Astrocyte (in vitro differentiated cells and primary cell): Measurements from ENCODE around the gene WSB2. TPM values are rescaled to one million over a fixed set of nuclear protein-coding genes. Genes with fewer than 3 reads are reported as not detected.

Source experiments
- DNase-seq: peaks from one replicate; pipeline ENCODE4 v3.0.0-alpha.2; 2010; ENCODE audit warnings: low read depth
- FAIRE-seq: peaks from 2 replicates; lab custom pipeline; 2011; peaks lifted over from hg19 to GRCh38; lab: Jason Lieb, UNC
- H2AFZ ChIP-seq: 2 replicates; pipeline ENCODE4 v1.6.0; 2012; ENCODE audit warnings: low read depth, low read length, inconsistent platforms
- H3K27ac ChIP-seq: 2 replicates; pipeline ENCODE4 v1.5.1; 2011; ENCODE audit warnings: low read depth, low read length, inconsistent platforms
- H3K27me3 ChIP-seq: 2 replicates; pipeline ENCODE4 v1.6.0; 2011; ENCODE audit warnings: low read length, inconsistent platforms; ENCODE audit not compliant: insufficient read depth
- H3K36me3 ChIP-seq: 2 replicates; pipeline ENCODE4 v1.5.1; 2011; ENCODE audit warnings: low read length, inconsistent platforms; ENCODE audit not compliant: insufficient read depth
- H3K4me1 ChIP-seq: 2 replicates; pipeline ENCODE4 v1.5.1; 2011; ENCODE audit warnings: low read length, inconsistent platforms; ENCODE audit not compliant: insufficient read depth
- H3K4me2 ChIP-seq: 2 replicates; pipeline ENCODE4 v1.6.0; 2012; ENCODE audit warnings: low read length, inconsistent platforms
- H3K4me3 ChIP-seq: 2 replicates; pipeline ENCODE4 v1.5.1; 2011; ENCODE audit warnings: low read depth, mild to moderate bottlenecking, low read length, inconsistent platforms; ENCODE audit not compliant: insufficient read depth
- H3K79me2 ChIP-seq: 2 replicates; pipeline ENCODE4 v1.6.0; 2012; ENCODE audit warnings: mild to moderate bottlenecking, low read length, inconsistent platforms; ENCODE audit not compliant: insufficient read depth
- H3K9ac ChIP-seq: 2 replicates; pipeline ENCODE4 v1.6.0; 2012; ENCODE audit warnings: mild to moderate bottlenecking, low read length, inconsistent platforms
- H3K9me3 ChIP-seq: 2 replicates; pipeline ENCODE4 v1.5.1; 2012; ENCODE audit warnings: low read depth, mild to moderate bottlenecking, low read length, inconsistent platforms; ENCODE audit not compliant: insufficient read depth
- H4K20me1 ChIP-seq: 2 replicates; pipeline ENCODE4 v1.6.0; 2012; ENCODE audit warnings: low read length, inconsistent platforms; ENCODE audit not compliant: insufficient read depth
- H3K27ac Mint-ChIP-seq: one replicate; pipeline ENCODE4 v1.8.0; 2021; ENCODE audit warnings: mild to moderate bottlenecking, mixed read lengths; ENCODE audit not compliant: unreplicated experiment
- H3K27me3 Mint-ChIP-seq: one replicate; pipeline ENCODE4 v1.8.0; 2021; ENCODE audit warnings: low read depth, mixed read lengths; ENCODE audit not compliant: unreplicated experiment
- H3K36me3 Mint-ChIP-seq: one replicate; pipeline ENCODE4 v1.8.0; 2021; ENCODE audit warnings: low read depth, mixed read lengths; ENCODE audit not compliant: unreplicated experiment
- H3K4me1 Mint-ChIP-seq: one replicate; pipeline ENCODE4 v1.8.0; 2021; ENCODE audit warnings: low read depth, mixed read lengths; ENCODE audit not compliant: unreplicated experiment
- H3K4me3 Mint-ChIP-seq: one replicate; pipeline ENCODE4 v1.8.0; 2021; ENCODE audit warnings: mild to moderate bottlenecking, moderate library complexity, mixed read lengths; ENCODE audit not compliant: unreplicated experiment
- H3K9me3 Mint-ChIP-seq: one replicate; pipeline ENCODE4 v1.8.0; 2021; ENCODE audit warnings: mild to moderate bottlenecking, mixed read lengths; ENCODE audit not compliant: unreplicated experiment
- EZH2 ChIP-seq: IDR thresholded peaks from 2 replicates; pipeline ENCODE4 v1.6.1; 2012; ENCODE audit warnings: mild to moderate bottlenecking, low read length, inconsistent platforms; ENCODE audit not compliant: insufficient read depth
- total RNA-seq: library from RNA; stranded (reverse); gene quantifications from 2 replicates; pipeline ENCODE4 v1.2.1, GENCODE V29; 2021
- TF ChIP-seq, protein P1 (sequence below): IDR thresholded peaks from 2 replicates; pipeline ENCODE4 v1.5.1; 2011; ENCODE audit warnings: low read depth, mild to moderate bottlenecking, inconsistent platforms, low read length, moderate library complexity; ENCODE audit not compliant: insufficient read depth

Gene WSB2
- total RNA-seq, 1 donor from 2014 or later, result 113 TPM

DNA sequence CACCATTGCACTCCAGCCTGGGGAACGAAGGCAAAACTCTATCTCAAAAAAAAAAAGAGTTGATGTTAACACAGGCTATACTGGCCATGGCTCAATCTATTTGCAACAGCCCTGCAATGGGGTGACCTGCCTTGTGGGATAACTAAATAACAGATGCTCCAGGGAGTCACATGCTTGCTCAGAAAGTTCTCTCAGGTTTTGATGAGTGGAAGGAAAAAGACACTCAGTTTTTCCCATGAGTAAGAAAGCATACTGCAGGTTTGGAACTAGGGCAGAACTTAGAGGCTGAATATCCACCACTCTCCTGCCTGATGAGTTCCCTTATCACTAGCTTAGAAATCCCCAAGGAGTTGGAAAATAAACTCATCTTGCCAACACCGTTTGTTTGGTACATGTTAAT lies 16.9 kb downstream of the WSB2 start:
- no peak overlapping the region for H3K4me3 ChIP-seq
- H3K4me2 ChIP-seq, result no peak overlapping the region
- TF ChIP-seq, protein P1, sequence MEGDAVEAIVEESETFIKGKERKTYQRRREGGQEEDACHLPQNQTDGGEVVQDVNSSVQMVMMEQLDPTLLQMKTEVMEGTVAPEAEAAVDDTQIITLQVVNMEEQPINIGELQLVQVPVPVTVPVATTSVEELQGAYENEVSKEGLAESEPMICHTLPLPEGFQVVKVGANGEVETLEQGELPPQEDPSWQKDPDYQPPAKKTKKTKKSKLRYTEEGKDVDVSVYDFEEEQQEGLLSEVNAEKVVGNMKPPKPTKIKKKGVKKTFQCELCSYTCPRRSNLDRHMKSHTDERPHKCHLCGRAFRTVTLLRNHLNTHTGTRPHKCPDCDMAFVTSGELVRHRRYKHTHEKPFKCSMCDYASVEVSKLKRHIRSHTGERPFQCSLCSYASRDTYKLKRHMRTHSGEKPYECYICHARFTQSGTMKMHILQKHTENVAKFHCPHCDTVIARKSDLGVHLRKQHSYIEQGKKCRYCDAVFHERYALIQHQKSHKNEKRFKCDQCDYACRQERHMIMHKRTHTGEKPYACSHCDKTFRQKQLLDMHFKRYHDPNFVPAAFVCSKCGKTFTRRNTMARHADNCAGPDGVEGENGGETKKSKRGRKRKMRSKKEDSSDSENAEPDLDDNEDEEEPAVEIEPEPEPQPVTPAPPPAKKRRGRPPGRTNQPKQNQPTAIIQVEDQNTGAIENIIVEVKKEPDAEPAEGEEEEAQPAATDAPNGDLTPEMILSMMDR, result no peak
- TF ChIP-seq EZH2, result no peak
- H3K9me3 Mint-ChIP-seq, result no peaks in the 10 kb centered on the region
- no peak overlapping the region for H3K27ac ChIP-seq
- no peaks in the 10 kb centered on the region for H3K27me3 Mint-ChIP-seq
- H3K27ac Mint-ChIP-seq, result no peak overlapping the region
- H3K27me3 ChIP-seq, result no peaks in the 10 kb centered on the region
- H4K20me1 ChIP-seq, result peaks cover 50% of the 10 kb centered on the region
- H3K4me1 Mint-ChIP-seq, result peaks cover 4% of the 10 kb centered on the region
- H3K9me3 ChIP-seq, result no peaks in the 10 kb centered on the region
- H3K9ac ChIP-seq, result no peak overlapping the region
- no peak overlapping the region for H3K4me3 Mint-ChIP-seq
- H3K36me3 Mint-ChIP-seq, result peaks cover 16% of the 10 kb centered on the region
- FAIRE-seq, result no peak
- DNase-seq, result no peak
- no peaks in the 10 kb centered on the region for H3K4me1 ChIP-seq
- peaks cover 45% of the 10 kb centered on the region for H3K36me3 ChIP-seq
- peaks cover 53% of the 10 kb centered on the region for H3K79me2 ChIP-seq
- no peak overlapping the region for H2AFZ ChIP-seq

DNA sequence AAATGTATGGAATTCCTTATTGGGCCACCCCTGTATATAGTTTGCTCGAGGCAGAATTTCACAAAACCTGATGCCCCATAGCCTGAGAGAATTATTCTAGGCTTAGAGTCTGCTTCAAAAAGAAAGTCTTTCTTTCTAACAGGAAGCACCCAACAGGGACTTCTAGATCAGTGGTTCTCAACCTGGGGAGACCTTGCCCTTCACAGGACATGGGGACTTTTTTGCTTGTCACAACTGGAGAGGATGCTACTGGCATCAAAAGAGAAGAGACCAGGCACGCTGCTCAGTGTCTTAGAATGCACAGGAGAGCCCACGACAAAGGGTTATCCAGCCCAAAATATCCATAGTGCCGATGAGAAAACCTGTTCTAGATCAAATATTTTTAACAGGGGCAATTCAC lies 18.9 kb downstream of the WSB2 start:
- H3K79me2 ChIP-seq, result peaks cover 34% of the 10 kb centered on the region

DNA sequence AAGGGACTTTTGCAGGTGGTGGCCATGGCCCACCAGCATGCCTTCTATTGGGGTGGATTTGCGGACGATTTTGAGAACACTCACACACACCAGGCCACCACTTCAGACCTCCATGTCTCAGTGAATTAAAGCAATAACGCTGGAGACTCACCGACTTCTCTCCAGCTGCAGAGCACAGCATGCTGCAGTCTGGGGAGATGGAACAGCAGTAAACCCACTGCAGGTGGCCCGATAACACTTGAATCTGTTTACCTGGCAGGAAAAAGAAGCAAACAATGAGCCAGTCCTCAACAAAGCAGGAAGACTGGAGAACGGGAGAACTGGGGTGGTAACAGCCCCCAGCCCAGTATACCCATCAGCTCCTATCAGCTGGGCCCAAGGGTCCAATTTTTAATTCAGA lies 22.8 kb downstream of the WSB2 start:
- H3K27ac Mint-ChIP-seq, result no peak overlapping the region

More for the DNA sequence above, 18.9 kb downstream of the WSB2 start:
- no peak for FAIRE-seq
- H3K9me3 Mint-ChIP-seq, result no peaks in the 10 kb centered on the region
- peaks cover 46% of the 10 kb centered on the region for H4K20me1 ChIP-seq
- peaks cover 55% of the 10 kb centered on the region for H3K36me3 ChIP-seq
- H3K27me3 ChIP-seq, result no peaks in the 10 kb centered on the region
- H3K27ac ChIP-seq, result no peak overlapping the region
- peaks cover 4% of the 10 kb centered on the region for H3K4me1 Mint-ChIP-seq
- H3K4me2 ChIP-seq, result no peak overlapping the region
- H3K4me3 ChIP-seq, result no peak overlapping the region
- no peak overlapping the region for H3K4me3 Mint-ChIP-seq
- no peak for DNase-seq
- peaks cover 16% of the 10 kb centered on the region for H3K36me3 Mint-ChIP-seq
- H3K4me1 ChIP-seq, result no peaks in the 10 kb centered on the region
- H3K27ac Mint-ChIP-seq, result no peak overlapping the region
- H2AFZ ChIP-seq, result no peak overlapping the region
- H3K9me3 ChIP-seq, result no peaks in the 10 kb centered on the region
- no peaks in the 10 kb centered on the region for H3K27me3 Mint-ChIP-seq
- no peak overlapping the region for H3K9ac ChIP-seq
- no peak for TF ChIP-seq EZH2
- TF ChIP-seq, protein P1, result no peak

More for the DNA sequence above, 22.8 kb downstream of the WSB2 start:
- Mint-ChIP-seq H3K4me3 (no peak overlapping the region), H3K36me3 (peaks cover 16% of the 10 kb centered on the region), H3K9me3 (no peaks in the 10 kb centered on the region), H3K27me3 (no peaks in the 10 kb centered on the region), H3K4me1 (peaks cover 4% of the 10 kb centered on the region)
- Histone ChIP-seq H3K4me3 (no peak overlapping the region), H3K4me1 (peaks cover 8% of the 10 kb centered on the region), H3K9ac (no peak overlapping the region), H3K79me2 (peaks cover 11% of the 10 kb centered on the region), H3K4me2 (no peak overlapping the region), H2AFZ (no peak overlapping the region), H3K27me3 (no peaks in the 10 kb centered on the region), H4K20me1 (peaks cover 46% of the 10 kb centered on the region), H3K36me3 (peaks cover 61% of the 10 kb centered on the region), H3K9me3 (no peaks in the 10 kb centered on the region), H3K27ac (no peak overlapping the region)
- no peak for DNase-seq
- TF ChIP-seq, protein P1, result no peak
- TF ChIP-seq EZH2, result no peak
- no peak for FAIRE-seq
